H9 (cell line): Measurements from ENCODE around the gene VAMP8. TPM values are rescaled to one million over a fixed set of nuclear protein-coding genes. Genes with fewer than 3 reads are reported as not detected.
A peak's percentile ranks its signal among the peaks of the same experiment; 100 is the strongest.

Source experiments
- DNase-seq: peaks from one replicate; pipeline ENCODE4 v3.0.0-alpha.2; 2017
- H2AFZ ChIP-seq: one replicate; pipeline ENCODE4 v1.6.1; 2013; ENCODE audit warnings: mild to moderate bottlenecking, low read length, control low read depth, moderate library complexity
- H2AK5ac ChIP-seq: 2 replicates; pipeline ENCODE4 v1.6.1; 2013; ENCODE audit warnings: low read length, control low read depth, mixed read lengths; ENCODE audit not compliant: insufficient read length
- H2BK120ac ChIP-seq: one replicate; pipeline ENCODE4 v1.6.1; 2013; ENCODE audit warnings: low read depth, mild to moderate bottlenecking, low read length, control low read depth, inconsistent platforms; ENCODE audit not compliant: poor library complexity, severe bottlenecking
- H2BK12ac ChIP-seq: 2 replicates; pipeline ENCODE4 v1.6.1; 2013; ENCODE audit warnings: low read length, control low read depth, mixed read lengths, low read depth; ENCODE audit not compliant: insufficient read length
- H2BK15ac ChIP-seq: 2 replicates; pipeline ENCODE4 v1.6.1; 2013; ENCODE audit warnings: low read depth, low read length, control low read depth
- H2BK20ac ChIP-seq: one replicate; pipeline ENCODE4 v1.6.1; 2013; ENCODE audit warnings: low read depth, mild to moderate bottlenecking, low read length, control low read depth, inconsistent platforms; ENCODE audit not compliant: poor library complexity, severe bottlenecking
- H2BK5ac ChIP-seq: 2 replicates; pipeline ENCODE4 v1.6.1; 2013; ENCODE audit warnings: low read length, control low read depth, mixed read lengths; ENCODE audit not compliant: insufficient read length
- H3K14ac ChIP-seq: 2 replicates; pipeline ENCODE4 v1.6.1; 2013; ENCODE audit warnings: low read length, control low read depth; ENCODE audit not compliant: insufficient read depth
- H3K18ac ChIP-seq: 2 replicates; pipeline ENCODE4 v1.6.1; 2013; ENCODE audit warnings: low read depth, mild to moderate bottlenecking, mixed read lengths, low read length, control low read depth; ENCODE audit not compliant: insufficient read length
- H3K23ac ChIP-seq: 2 replicates; pipeline ENCODE4 v1.6.1; 2013; ENCODE audit warnings: low read length, control low read depth, mixed read lengths, low read depth; ENCODE audit not compliant: insufficient read length
- H3K23me2 ChIP-seq: 2 replicates; pipeline ENCODE4 v1.6.1; 2013; ENCODE audit warnings: low read depth, mild to moderate bottlenecking, mixed read lengths, low read length, control low read depth; ENCODE audit not compliant: insufficient read length, poor library complexity, severe bottlenecking
- H3K27ac ChIP-seq: 2 replicates; pipeline ENCODE4 v1.5.1; 2013; ENCODE audit warnings: low read length, control low read depth, mixed read lengths, low read depth; ENCODE audit not compliant: insufficient read length
- H3K27me3 ChIP-seq: 2 replicates; pipeline ENCODE4 v1.6.1; 2013; ENCODE audit warnings: low read length, control low read depth, inconsistent platforms; ENCODE audit not compliant: insufficient read depth
- H3K4ac ChIP-seq: 2 replicates; pipeline ENCODE4 v1.6.1; 2013; ENCODE audit warnings: low read depth, mild to moderate bottlenecking, control low read depth, inconsistent platforms, low read length, moderate library complexity
- H3K4me1 ChIP-seq: 2 replicates; pipeline ENCODE4 v1.6.1; 2013; ENCODE audit warnings: low read length, control low read depth, inconsistent platforms; ENCODE audit not compliant: insufficient read depth
- H3K4me2 ChIP-seq: 2 replicates; pipeline ENCODE4 v1.6.1; 2013; ENCODE audit warnings: low read length, control low read depth, mixed read lengths; ENCODE audit not compliant: insufficient read length, insufficient read depth
- H3K56ac ChIP-seq: 2 replicates; pipeline ENCODE4 v1.6.1; 2013; ENCODE audit warnings: low read depth, mild to moderate bottlenecking, mixed read lengths, low read length, control low read depth; ENCODE audit not compliant: insufficient read length
- H3K79me1 ChIP-seq: 2 replicates; pipeline ENCODE4 v1.6.1; 2013; ENCODE audit warnings: low read depth, mild to moderate bottlenecking, moderate library complexity, low read length, control low read depth, inconsistent platforms; ENCODE audit not compliant: insufficient read depth, poor library complexity, severe bottlenecking
- H3K79me2 ChIP-seq: 2 replicates; pipeline ENCODE4 v1.6.1; 2013; ENCODE audit warnings: low read length, control low read depth, inconsistent platforms; ENCODE audit not compliant: insufficient read depth
- H3K9ac ChIP-seq: 2 replicates; pipeline ENCODE4 v1.6.1; 2013; ENCODE audit warnings: low read length, control low read depth, mixed read lengths; ENCODE audit not compliant: insufficient read length; ENCODE audit errors: extremely low read depth
- H3K9me3 ChIP-seq: one replicate; pipeline ENCODE4 v1.6.1; 2013; ENCODE audit warnings: low read depth, low read length, inconsistent platforms; ENCODE audit not compliant: control insufficient read depth
- H3T11ph ChIP-seq: one replicate; pipeline ENCODE4 v1.6.1; 2013; ENCODE audit warnings: mild to moderate bottlenecking, low read length, control low read depth, inconsistent platforms
- H4K20me1 ChIP-seq: one replicate; pipeline ENCODE4 v1.6.1; 2013; ENCODE audit not compliant: control insufficient read depth, insufficient read length, insufficient read depth
- H4K5ac ChIP-seq: 2 replicates; pipeline ENCODE4 v1.6.1; 2013; ENCODE audit warnings: low read depth, mild to moderate bottlenecking, mixed read lengths, low read length, control low read depth; ENCODE audit not compliant: insufficient read length
- H4K8ac ChIP-seq: replicated peaks from 2 replicates; pipeline ENCODE4 v1.6.1; 2013; ENCODE audit warnings: low read length, control low read depth, mixed read lengths, low read depth; ENCODE audit not compliant: insufficient read length
- H4K91ac ChIP-seq: 2 replicates; pipeline ENCODE4 v1.6.1; 2013; ENCODE audit warnings: low read depth, mild to moderate bottlenecking, moderate library complexity, mixed read lengths, low read length, control low read depth; ENCODE audit not compliant: insufficient read length
- H3K27ac Mint-ChIP-seq, 3 experiments: 2 replicates in 2 of 3; 3 replicates in 1 of 3; pipeline ENCODE4 v1.8.0; 2020 to 2021; ENCODE audit warnings: mixed read lengths in 3 of 3, mild to moderate bottlenecking in 1 of 3, moderate library complexity in 1 of 3
- H3K27me3 Mint-ChIP-seq: 2 replicates; pipeline ENCODE4 v1.8.0; 2021; ENCODE audit warnings: low read depth, mild to moderate bottlenecking, moderate library complexity, mixed read lengths
- H3K36me3 Mint-ChIP-seq, 3 experiments: 2 replicates in 2 of 3; 3 replicates in 1 of 3; pipeline ENCODE4 v1.8.0; 2020 to 2021; ENCODE audit warnings: low read depth in 3 of 3, mixed read lengths in 3 of 3; ENCODE audit not compliant: insufficient read depth in 1 of 3
- H3K4me1 Mint-ChIP-seq, 2 experiments: 2 replicates each; pipeline ENCODE4 v1.8.0; 2020; ENCODE audit warnings: mixed read lengths in 2 of 2
- H3K4me3 Mint-ChIP-seq, 2 experiments: 2 replicates in 1 of 2; 3 replicates in 1 of 2; pipeline ENCODE4 v1.8.0; 2020 to 2021; ENCODE audit warnings: mild to moderate bottlenecking in 2 of 2, mixed read lengths in 2 of 2, moderate library complexity in 1 of 2
- H3K9me3 Mint-ChIP-seq, 2 experiments: 2 replicates in 1 of 2; 3 replicates in 1 of 2; pipeline ENCODE4 v1.8.0; 2020; ENCODE audit warnings: mild to moderate bottlenecking in 2 of 2, mixed read lengths in 2 of 2, moderate library complexity in 1 of 2
- WGBS: extraction: QIAGEN DNeasy Blood & Tissue Kit; methylation state at CpG from one replicate; pipeline ENCODE4 v1.1.7; 2013; ENCODE audit warnings: missing lambda C conversion rate, low lambda C conversion rate, mixed read lengths; ENCODE audit not compliant: insufficient read length; ENCODE audit errors: extremely low coverage; 5-methylcytosine and 5-hydroxymethylcytosine counted together
- total RNA-seq: library from RNA; stranded (reverse); gene quantifications from 2 replicates; pipeline ENCODE4 v1.2.1, GENCODE V29; 2021
- TF ChIP-seq, protein P1 (sequence below): fragments of 200-600 bp; sonication (generic); conservative IDR thresholded peaks from 3 replicates; pipeline ENCODE4 v1.8.0; 2021; ENCODE audit warnings: antibody characterized with exemption, mild to moderate bottlenecking

VAMP8 gene
- total RNA-seq, 1 experiment from 2014 or later: 33.4 TPM

DNA sequence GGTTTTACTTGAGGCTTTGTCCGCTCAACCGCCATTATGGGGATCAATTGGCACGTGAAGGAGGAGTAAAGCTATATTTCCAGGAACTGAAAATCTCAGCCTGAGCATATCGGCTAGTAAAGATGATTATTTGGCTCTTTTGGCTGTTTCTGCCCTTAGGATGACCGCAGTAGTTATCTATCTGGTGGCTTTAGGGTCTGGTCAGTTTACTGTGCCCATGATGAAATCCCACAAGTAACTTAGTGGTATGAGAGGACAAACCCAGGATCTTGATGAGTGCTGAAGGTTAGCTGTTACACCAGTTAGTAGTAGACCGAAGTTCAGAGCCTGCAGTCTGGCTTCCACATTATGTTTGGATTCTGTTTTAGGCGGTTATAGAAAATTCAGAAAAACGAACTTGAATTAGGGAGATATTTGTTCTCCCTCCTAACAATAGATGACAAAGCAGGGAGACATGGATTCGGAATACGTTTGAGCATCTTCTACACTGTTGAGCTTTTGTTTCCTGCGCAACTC is 37.2 kb upstream of the VAMP8 start:
- Mint-ChIP-seq H3K36me3 (peaks cover 50 to 64% (median 60%) of the 10 kb centered on the region in 3 experiments), H3K4me3 (peak overlapping the region; percentile 95 to 98), H3K4me1 (peaks cover 43 to 57% of the 10 kb centered on the region in 2 experiments), H3K27ac (peak overlapping the region; percentile 88 to 97 (median 96)), H3K27me3 (peaks cover 5% of the 10 kb centered on the region; the same call in 1 of the 2 replicates), H3K9me3 (peaks cover 0 to 3% of the 10 kb centered on the region in 2 experiments; a peak in 1 of 5 replicates)
- peak overlapping the region; percentile 40 for H3K27ac ChIP-seq
- no peak overlapping the region for H2BK5ac ChIP-seq
- TF ChIP-seq, protein P1, sequence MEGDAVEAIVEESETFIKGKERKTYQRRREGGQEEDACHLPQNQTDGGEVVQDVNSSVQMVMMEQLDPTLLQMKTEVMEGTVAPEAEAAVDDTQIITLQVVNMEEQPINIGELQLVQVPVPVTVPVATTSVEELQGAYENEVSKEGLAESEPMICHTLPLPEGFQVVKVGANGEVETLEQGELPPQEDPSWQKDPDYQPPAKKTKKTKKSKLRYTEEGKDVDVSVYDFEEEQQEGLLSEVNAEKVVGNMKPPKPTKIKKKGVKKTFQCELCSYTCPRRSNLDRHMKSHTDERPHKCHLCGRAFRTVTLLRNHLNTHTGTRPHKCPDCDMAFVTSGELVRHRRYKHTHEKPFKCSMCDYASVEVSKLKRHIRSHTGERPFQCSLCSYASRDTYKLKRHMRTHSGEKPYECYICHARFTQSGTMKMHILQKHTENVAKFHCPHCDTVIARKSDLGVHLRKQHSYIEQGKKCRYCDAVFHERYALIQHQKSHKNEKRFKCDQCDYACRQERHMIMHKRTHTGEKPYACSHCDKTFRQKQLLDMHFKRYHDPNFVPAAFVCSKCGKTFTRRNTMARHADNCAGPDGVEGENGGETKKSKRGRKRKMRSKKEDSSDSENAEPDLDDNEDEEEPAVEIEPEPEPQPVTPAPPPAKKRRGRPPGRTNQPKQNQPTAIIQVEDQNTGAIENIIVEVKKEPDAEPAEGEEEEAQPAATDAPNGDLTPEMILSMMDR: no peak
- no peak overlapping the region for H3K23ac ChIP-seq
- H3K27me3 ChIP-seq: no peaks in the 10 kb centered on the region
- no peak overlapping the region for H3K4ac ChIP-seq
- WGBS: no CpG with 5 or more reads among the region's 11 CpGs
- peaks cover 17% of the 10 kb centered on the region for H3K23me2 ChIP-seq
- H4K5ac ChIP-seq: peak overlapping the region; percentile 3
- peak overlapping the region; percentile 8 for H3K18ac ChIP-seq
- no peaks in the 10 kb centered on the region for H3K79me1 ChIP-seq
- no peak overlapping the region for H2AK5ac ChIP-seq
- H3K56ac ChIP-seq: no peak overlapping the region
- H2BK120ac ChIP-seq: no peak overlapping the region
- DNase-seq: no peak
- no peak overlapping the region for H2BK12ac ChIP-seq
- H2BK20ac ChIP-seq: no peak overlapping the region
- H3K9ac ChIP-seq: peak overlapping the region; percentile 96
- 0 out of 2 replicates have a peak, but pooled peaks cover 2% of the 10 kb centered on the region for H3K4me1 ChIP-seq
- no peak overlapping the region for H2BK15ac ChIP-seq
- no peaks in the 10 kb centered on the region for H4K20me1 ChIP-seq
- peak overlapping the region; percentile 44; the same call in 1 of the 2 replicates for H3K14ac ChIP-seq
- H3T11ph ChIP-seq: no peak overlapping the region
- H3K4me2 ChIP-seq: peak overlapping the region; percentile 86
- H4K8ac ChIP-seq: no peak overlapping the region
- H2AFZ ChIP-seq: no peak overlapping the region
- H3K9me3 ChIP-seq: no peaks in the 10 kb centered on the region
- H3K79me2 ChIP-seq: peaks cover 25% of the 10 kb centered on the region
- no peak overlapping the region for H4K91ac ChIP-seq
